ENCODE data around the gene ZNF500. TPM values are rescaled to one million over a fixed set of nuclear protein-coding genes. Genes with fewer than 3 reads are reported as not detected.
A peak's percentile ranks its signal among the peaks of the same experiment; 100 is the strongest.

Gene ZNF500
- total and polyA plus RNA-seq, 2 donors (not counting 1 experiment from before 2014, with no cell fraction given) = 12.0 to 26.5 TPM

DNA sequence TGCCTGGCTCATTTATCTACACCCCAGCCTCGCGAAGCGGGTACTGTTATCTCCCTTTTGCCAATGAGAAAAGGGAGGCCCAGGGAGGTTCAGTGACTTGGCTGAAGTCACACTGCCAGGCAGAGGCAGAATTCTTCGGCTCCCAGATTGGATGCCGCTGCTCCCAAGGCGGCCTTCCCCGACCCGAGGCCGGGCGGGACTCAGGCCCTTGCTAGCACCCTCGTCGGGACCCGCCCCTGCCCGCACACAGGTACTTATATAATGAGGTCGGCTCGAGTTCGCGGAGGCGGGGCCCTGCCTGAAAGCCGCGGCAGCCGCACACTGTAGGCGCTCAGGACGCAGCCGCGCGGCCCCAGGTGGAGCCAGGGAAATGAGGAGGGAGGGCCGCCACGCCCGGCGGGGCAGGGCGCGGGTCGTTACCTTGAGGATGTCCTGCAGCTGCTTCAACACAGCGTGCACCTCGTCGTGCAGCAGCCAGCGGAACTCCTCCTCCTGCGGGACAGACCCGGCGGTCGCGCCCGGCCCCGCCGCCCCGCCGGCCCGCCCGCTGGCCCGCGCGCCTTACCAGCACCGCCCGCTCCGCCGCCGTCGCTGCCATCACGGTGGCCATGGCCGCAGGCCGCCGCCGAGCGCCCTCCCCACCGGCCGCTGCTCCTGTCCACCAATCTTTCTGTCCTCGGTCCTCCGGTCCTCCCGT is 35.1 kb upstream of the ZNF500 start, which contains the start of gene ROGDI:
Gene ROGDI (minus strand): TSS at position 672 of the 697 bp plus-strand sequence. CDS start 62 bp downstream, at position 610.
- peaks cover 0 to 12% of the 10 kb centered on the region in 2 experiments for H3K36me3 ChIP-seq (replicated peaks in 1 of 2; ENCODE audit: control extremely low read depth in 1 of 2, control insufficient read depth in 1 of 2, extremely low read depth in 1 of 2, insufficient read depth in 2 of 2, low read length in 1 of 2)
- H4K20me1 ChIP-seq (ENCODE audit: control insufficient read depth, insufficient read depth, low read length, poor library complexity, severe bottlenecking) = no peaks in the 10 kb centered on the region
- ATAC-seq (ENCODE audit: low read depth) (peak; percentile 69), DNase-seq (peak; percentile 93)
- intact Hi-C loops (cut with micrococcal nuclease) = loop anchor here (1.0 to 5.0 kb wide), 6 partner anchors 35 to 270 kb away; partner anchors contain the start of genes ALG1, ANKS3, DNAAF8 and GLYR1
- peak within 1 kb of the TSS; percentile 88 for H3K4me3 Mint-ChIP-seq
- under 1% methylated on average over 70 of the region's 70 CpGs for WGBS (ENCODE audit: insufficient coverage)
- TF ChIP-seq, protein P1, sequence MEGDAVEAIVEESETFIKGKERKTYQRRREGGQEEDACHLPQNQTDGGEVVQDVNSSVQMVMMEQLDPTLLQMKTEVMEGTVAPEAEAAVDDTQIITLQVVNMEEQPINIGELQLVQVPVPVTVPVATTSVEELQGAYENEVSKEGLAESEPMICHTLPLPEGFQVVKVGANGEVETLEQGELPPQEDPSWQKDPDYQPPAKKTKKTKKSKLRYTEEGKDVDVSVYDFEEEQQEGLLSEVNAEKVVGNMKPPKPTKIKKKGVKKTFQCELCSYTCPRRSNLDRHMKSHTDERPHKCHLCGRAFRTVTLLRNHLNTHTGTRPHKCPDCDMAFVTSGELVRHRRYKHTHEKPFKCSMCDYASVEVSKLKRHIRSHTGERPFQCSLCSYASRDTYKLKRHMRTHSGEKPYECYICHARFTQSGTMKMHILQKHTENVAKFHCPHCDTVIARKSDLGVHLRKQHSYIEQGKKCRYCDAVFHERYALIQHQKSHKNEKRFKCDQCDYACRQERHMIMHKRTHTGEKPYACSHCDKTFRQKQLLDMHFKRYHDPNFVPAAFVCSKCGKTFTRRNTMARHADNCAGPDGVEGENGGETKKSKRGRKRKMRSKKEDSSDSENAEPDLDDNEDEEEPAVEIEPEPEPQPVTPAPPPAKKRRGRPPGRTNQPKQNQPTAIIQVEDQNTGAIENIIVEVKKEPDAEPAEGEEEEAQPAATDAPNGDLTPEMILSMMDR (IDR thresholded peaks at IDR 0.05) = no peak
- no peak for TF ChIP-seq EZH2 (IDR thresholded peaks at IDR 0.05; ENCODE audit: borderline replicate concordance, insufficient read depth, low read depth, low read length, poor library complexity, severe bottlenecking)
- peak within 1 kb of the TSS; percentile 93 for H3K4me2 ChIP-seq (replicated peaks; ENCODE audit: low read depth, low read length, poor library complexity, severe bottlenecking)
- ChIA-PET POLR2A (interaction anchor here (0.6 to 2.6 kb wide), 4 partner anchors 33 to 384 kb away, joined by 3 to 20 read pairs (median 6); partner anchors contain the start of genes ANKS3 and DNAAF8), CTCF (interaction anchor here (0.6 to 1.7 kb wide), 4 partner anchors 32 to 100 kb away, joined by 3 read pairs; no protein-coding TSS in a partner anchor)
- H3K4me1 Mint-ChIP-seq = peaks cover 21% of the 10 kb centered on the region
- no peaks in the 10 kb centered on the region for H3K27me3 Mint-ChIP-seq
- no peaks in the 10 kb centered on the region for H3K27me3 ChIP-seq (replicated peaks in 1 of 4; ENCODE audit: control extremely low read depth in 1 of 4, control insufficient read depth in 3 of 4, insufficient read depth in 4 of 4, low read length in 3 of 4)
- peak within 1 kb of the TSS; percentile 36 to 88 (median 75) for H3K4me3 ChIP-seq (ENCODE audit: control extremely low read depth in 1 of 5, extremely low read depth in 1 of 5, insufficient read depth in 1 of 5, low read depth in 2 of 5, low read length in 4 of 5)
- H3K4me1 ChIP-seq (ENCODE audit: control insufficient read depth in 2 of 2, insufficient read depth in 2 of 2, low read length in 2 of 2) = peaks cover 26 to 27% of the 10 kb centered on the region in 2 donors
- no peaks in the 10 kb centered on the region for H3K9me3 ChIP-seq (ENCODE audit: control extremely low read depth in 1 of 3, control insufficient read depth in 2 of 3, insufficient read depth in 1 of 3, low read length in 2 of 3)
- no peaks in the 10 kb centered on the region for H3K79me2 ChIP-seq (ENCODE audit: control insufficient read depth, insufficient read depth, low read length)
- peak within 1 kb of the TSS; percentile 84 for H2AFZ ChIP-seq (ENCODE audit: insufficient read depth, low read depth, low read length, poor library complexity, severe bottlenecking)
- peak within 1 kb of the TSS; percentile 84 for H3K9ac ChIP-seq (ENCODE audit: low read length)
- no peaks in the 10 kb centered on the region for H3K9me3 Mint-ChIP-seq (ENCODE audit: insufficient read depth)
- peak within 1 kb of the TSS; percentile 77 to 88 for H3K27ac ChIP-seq (ENCODE audit: low read length in 2 of 2)
- H3K27ac Mint-ChIP-seq = peak within 1 kb of the TSS; percentile 92

All from B cell (primary cell).